IMR-90 (cell line): ENCODE results near the gene TMEM62. TPM values are rescaled to one million over a fixed set of nuclear protein-coding genes. Genes with fewer than 3 reads are reported as not detected.

ENCODE experiments used
- ATAC-seq: fragments of 200-7000 bp; cut with Tn5 transposase; 2 replicates; pipeline ENCODE4 v1.9.1; 2020; ENCODE audit warnings: low read depth, mild to moderate bottlenecking, moderate library complexity
- BruUV-seq: library from RNA; stranded (reverse); fragments of 400-500 nt; replicated peaks from 2 replicates; lab custom pipeline; 2021; lab: Mats Ljungman, UMichigan
- CTCF ChIA-PET: fragments of 300-600 bp; formaldehyde crosslinking; extraction: SDS; loops from one replicate; lab custom pipeline; 2021; ENCODE audit warnings: antibody characterized with exemption; lab: Yijun Ruan, JAX
- POLR2A ChIA-PET: fragments of 300-600 bp; sonication (Branson Sonifier 250); formaldehyde crosslinking; loops from one replicate; lab custom pipeline; 2022; ENCODE audit warnings: antibody characterized with exemption; ENCODE audit not compliant: unreplicated experiment; lab: Charles Lee
- DNase-seq: peaks from one replicate; pipeline ENCODE4 v3.0.0; 2013
- H2AFZ ChIP-seq: replicated peaks from 2 replicates; pipeline ENCODE3; 2013; ENCODE audit warnings: low read length, mild to moderate bottlenecking; ENCODE audit not compliant: poor library complexity
- H2AK5ac ChIP-seq: 2 replicates; pipeline ENCODE4 v1.6.1; 2013; ENCODE audit warnings: low read depth, low read length, inconsistent platforms
- H2AK9ac ChIP-seq: replicated peaks from 2 replicates; pipeline ENCODE3; 2013; ENCODE audit warnings: mild to moderate bottlenecking, low read depth, low read length, moderate library complexity; ENCODE audit not compliant: poor library complexity
- H2BK120ac ChIP-seq: 2 replicates; pipeline ENCODE4 v1.6.1; 2013; ENCODE audit warnings: low read depth, low read length, inconsistent platforms
- H2BK15ac ChIP-seq: 3 replicates; pipeline ENCODE4 v1.6.1; 2013; ENCODE audit warnings: low read depth, low read length, inconsistent platforms
- H2BK20ac ChIP-seq: 2 replicates; pipeline ENCODE4 v1.6.1; 2013; ENCODE audit warnings: low read depth, mild to moderate bottlenecking, inconsistent platforms, low read length, moderate library complexity
- H2BK5ac ChIP-seq: 2 replicates; pipeline ENCODE4 v1.6.1; 2013; ENCODE audit warnings: mild to moderate bottlenecking, low read depth, low read length, inconsistent platforms; ENCODE audit not compliant: poor library complexity, severe bottlenecking
- H3K14ac ChIP-seq: replicated peaks from 2 replicates; pipeline ENCODE4 v1.6.1; 2013; ENCODE audit warnings: low read depth, low read length, inconsistent platforms
- H3K18ac ChIP-seq: 2 replicates; pipeline ENCODE4 v1.6.1; 2013; ENCODE audit warnings: low read depth, low read length, control low read depth
- H3K23ac ChIP-seq: 2 replicates; pipeline ENCODE4 v1.6.1; 2013; ENCODE audit warnings: low read depth, low read length, inconsistent platforms
- H3K27ac ChIP-seq: 2 replicates; pipeline ENCODE4 v1.5.1; 2013; ENCODE audit warnings: mild to moderate bottlenecking, control low read depth, low read length; ENCODE audit not compliant: insufficient read depth
- H3K27me3 ChIP-seq: 2 replicates; pipeline ENCODE4 v1.6.1; 2013; ENCODE audit warnings: low read length; ENCODE audit not compliant: control insufficient read depth, insufficient read depth
- H3K36me3 ChIP-seq: 2 replicates; pipeline ENCODE4 v1.6.1; 2013; ENCODE audit warnings: low read length, mixed read lengths; ENCODE audit not compliant: control insufficient read depth, insufficient read depth
- H3K4ac ChIP-seq: 2 replicates; pipeline ENCODE4 v1.6.1; 2013; ENCODE audit warnings: low read depth, low read length, inconsistent platforms
- H3K4me1 ChIP-seq: 2 replicates; pipeline ENCODE4 v1.6.1; 2013; ENCODE audit warnings: low read length, mixed read lengths; ENCODE audit not compliant: control insufficient read depth, insufficient read depth
- H3K4me2 ChIP-seq: 2 replicates; pipeline ENCODE4 v1.6.1; 2013; ENCODE audit warnings: low read depth, mild to moderate bottlenecking, control low read depth, low read length, moderate library complexity
- H3K4me3 ChIP-seq: 2 replicates; pipeline ENCODE4 v1.5.1; 2013; ENCODE audit warnings: low read depth, mild to moderate bottlenecking, control low read depth, low read length, moderate library complexity; ENCODE audit not compliant: insufficient read depth
- H3K56ac ChIP-seq: 2 replicates; pipeline ENCODE4 v1.6.1; 2013; ENCODE audit warnings: low read length, inconsistent platforms; ENCODE audit not compliant: insufficient read depth; ENCODE audit errors: extremely low read depth
- H3K79me1 ChIP-seq, 2 experiments: 2 replicates each; pipeline ENCODE4 v1.6.1; 2013; ENCODE audit warnings: low read length in 2 of 2, inconsistent platforms in 1 of 2, low read depth in 1 of 2
- H3K9ac ChIP-seq: 2 replicates; pipeline ENCODE4 v1.6.1; 2013; ENCODE audit warnings: low read depth, low read length, control low read depth
- H3K9me1 ChIP-seq: 2 replicates; pipeline ENCODE4 v1.6.1; 2013; ENCODE audit warnings: low read length, inconsistent platforms; ENCODE audit not compliant: insufficient read depth
- H3K9me3 ChIP-seq: 2 replicates; pipeline ENCODE4 v1.6.1; 2013; ENCODE audit warnings: low read length; ENCODE audit not compliant: control insufficient read depth, insufficient read depth
- H4K20me1 ChIP-seq: 2 replicates; pipeline ENCODE4 v1.6.1; 2013; ENCODE audit warnings: low read length, inconsistent platforms; ENCODE audit not compliant: insufficient read depth
- H4K5ac ChIP-seq: 2 replicates; pipeline ENCODE4 v1.6.1; 2013; ENCODE audit warnings: mild to moderate bottlenecking, low read depth, low read length, control low read depth
- H4K8ac ChIP-seq, 2 experiments: 2 replicates each; pipeline ENCODE4 v1.6.1; 2013; ENCODE audit warnings: low read depth in 2 of 2, low read length in 2 of 2, control low read depth in 1 of 2, inconsistent platforms in 1 of 2
- H4K91ac ChIP-seq: 2 replicates; pipeline ENCODE4 v1.6.1; 2013; ENCODE audit warnings: low read depth, low read length, inconsistent platforms; ENCODE audit not compliant: insufficient read depth
- MAFK ChIP-seq: IDR thresholded peaks from 2 replicates; pipeline ENCODE4 v1.6.1; 2012; ENCODE audit warnings: low read depth, low read length, improper control_type of control experiment
- RFX5 ChIP-seq: IDR thresholded peaks from 2 replicates; pipeline ENCODE4 v1.8.0; 2012; ENCODE audit warnings: low read depth, mild to moderate bottlenecking, low read length, moderate library complexity
- WGBS, 2 experiments: methylation state at CpG; one replicate each; pipeline versions ENCODE4 v1.1.5 to v1.1.7; 2013; ENCODE audit warnings: missing lambda C conversion rate in 2 of 2; ENCODE audit not compliant: insufficient read length in 1 of 2; ENCODE audit errors: extremely low coverage in 2 of 2; 5-methylcytosine and 5-hydroxymethylcytosine counted together
- dilution Hi-C: fragments of 300-500 bp; cut with HindIII; formaldehyde crosslinking; loops from one replicate; pipeline ENCODE4 v1.14.3; 2018; ENCODE audit warnings: low sequenced_read_pairs; ENCODE audit not compliant: unreplicated experiment
- in situ Hi-C: fragments of 300-500 bp; cut with MboI; formaldehyde crosslinking; loops from 3 replicates; pipeline ENCODE4 v1.14.3; 2019; ENCODE audit warnings: low sequenced_read_pairs, inconsistent platforms, mixed read lengths
- intact Hi-C: fragments of 100-400 bp; cut with micrococcal nuclease; formaldehyde crosslinking; loops from 2 replicates; pipeline ENCODE4 v1.10.0; 2022
- polyA plus RNA-seq, 3 experiments: library from polyadenylated mRNA; depleted of rRNA; stranded (reverse); fragments of >200 nt; gene quantifications; 2 replicates each; pipeline ENCODE4 v1.2.3, GENCODE V29; 2012; ENCODE audit warnings: low replicate concordance in 1 of 3
- total RNA-seq: library from RNA; depleted of rRNA; stranded (reverse); fragments of >200 nt; gene quantifications from 2 replicates; pipeline ENCODE4 v1.2.3, GENCODE V29; 2012

Gene TMEM62
- total and polyA plus RNA-seq, 2 of the 4 experiments (the other 2 are of a cell fraction) = 3.7 to 5.6 TPM

- H2AK5ac ChIP-seq = no peak overlapping the region
- no peak overlapping the region for H4K91ac ChIP-seq
- no peak overlapping the region for H4K8ac ChIP-seq
- peaks cover 13% of the 10 kb centered on the region for H3K9me1 ChIP-seq
- POLR2A ChIA-PET = no interaction called here
- H3K18ac ChIP-seq = no peak overlapping the region
- no peaks in the 10 kb centered on the region for H3K9me3 ChIP-seq
- WGBS, 2 experiments = no CpG with 5 or more reads among the region's 1 CpG
- dilution Hi-C loops = no loop called here
- H3K27me3 ChIP-seq = no peaks in the 10 kb centered on the region
- no peak overlapping the region for H2BK15ac ChIP-seq
- BruUV-seq = no TSS peak
- DNase-seq = peak; percentile 71
- H3K14ac ChIP-seq = no peak overlapping the region
- no peak overlapping the region for H2BK20ac ChIP-seq
- peaks cover 6% of the 10 kb centered on the region for H3K36me3 ChIP-seq
- no peak overlapping the region for H2AFZ ChIP-seq
- TF ChIP-seq RFX5 = no peak
- 0 out of 2 replicates have a peak, but pooled peaks have one; percentile 8 for TF ChIP-seq MAFK
- peaks cover 12% of the 10 kb centered on the region for H3K4me1 ChIP-seq
- no peak overlapping the region for H3K56ac ChIP-seq
- no peak overlapping the region for H3K4ac ChIP-seq
- H2BK5ac ChIP-seq = peak overlapping the region; percentile 63
- H3K27ac ChIP-seq = no peak overlapping the region
- no peak overlapping the region for H3K9ac ChIP-seq
- no peak overlapping the region for H4K5ac ChIP-seq
- no peak overlapping the region for H3K23ac ChIP-seq
- peaks cover 28% of the 10 kb centered on the region for H4K20me1 ChIP-seq
- no peak overlapping the region for H2BK120ac ChIP-seq
- H3K79me1 ChIP-seq = peaks cover 12 to 64% of the 10 kb centered on the region in 2 experiments; a peak in 3 of 4 replicates
- H3K4me3 ChIP-seq = no peak overlapping the region
- peak; percentile 69 for ATAC-seq
- CTCF ChIA-PET = no interaction called here
- H2AK9ac ChIP-seq = no peak overlapping the region
- H3K4me2 ChIP-seq = peak overlapping the region; percentile 66; the same call in 1 of the 2 replicates
- intact Hi-C loops = loop anchor here (10.0 kb wide), 1 partner anchor 90 kb away; the partner anchor contains the start of gene CCNDBP1
- in situ Hi-C loops = no loop called here
Observed at GRCh38 chr15:43095243-43095642, 38.1 kb upstream of the TMEM62 start.
